Heart left ventricle (tissue), 16 donors: ENCODE results near the gene ADGRD1. TPM values are rescaled to one million over a fixed set of nuclear protein-coding genes. Genes with fewer than 3 reads are reported as not detected.

Experiments used
- ATAC-seq, 4 donors: fragments of 200-7000 bp; cut with Tn5 transposase; one replicate each; pipeline ENCODE4 v1.9.1; 2020 to 2022; ENCODE audit warnings: moderate library complexity in 4 of 4, mild to moderate bottlenecking in 3 of 4, moderate number of reproducible peaks in 1 of 4
- DNase-seq, 5 donors: peaks; one replicate each; pipeline ENCODE4 v3.0.0-alpha.2; 2020
- H3K27ac ChIP-seq, 12 donors: fragments of 200-600 bp; sonication (generic) in 4 of 12; one replicate each; pipeline versions ENCODE4 v1.5.0 to v1.8.0; 2016 to 2022; ENCODE audit warnings: mild to moderate bottlenecking in 2 of 12
- H3K27me3 ChIP-seq, 9 donors: fragments of 200-600 bp; sonication (generic) in 2 of 9; one replicate each; pipeline versions ENCODE4 v1.5.1 to v1.8.0; 2016 to 2022; ENCODE audit warnings: mild to moderate bottlenecking in 3 of 9
- H3K36me3 ChIP-seq, 9 donors: fragments of 200-600 bp; sonication (generic) in 2 of 9; one replicate each; pipeline versions ENCODE4 v1.5.0 to v1.8.0; 2018 to 2022; ENCODE audit warnings: mild to moderate bottlenecking in 2 of 9
- H3K4me1 ChIP-seq, 12 donors: fragments of 200-600 bp; sonication (generic) in 4 of 12; one replicate each; pipeline versions ENCODE4 v1.5.0 to v1.8.0; 2016 to 2022; ENCODE audit warnings: mild to moderate bottlenecking in 3 of 12
- H3K4me3 ChIP-seq, 12 donors: fragments of 200-600 bp; sonication (generic) in 4 of 12; one replicate each; pipeline versions ENCODE4 v1.5.0 to v1.8.0; 2017 to 2022; ENCODE audit warnings: mild to moderate bottlenecking in 9 of 12, moderate library complexity in 4 of 12
- H3K9me3 ChIP-seq, 12 donors: fragments of 200-600 bp; sonication (generic) in 4 of 12; one replicate each; pipeline versions ENCODE4 v1.5.0 to v1.8.0; 2016 to 2022; ENCODE audit warnings: mild to moderate bottlenecking in 1 of 12
- POLR2A ChIP-seq, 2 donors: fragments of 450-650 bp; IDR thresholded peaks; one replicate each; pipeline ENCODE4 v1.6.1; 2017; ENCODE audit warnings: antibody characterized with exemption in 2 of 2, mild to moderate bottlenecking in 2 of 2, moderate library complexity in 2 of 2
- WGBS, 4 donors: extraction: QIAGEN DNeasy Blood & Tissue Kit in 2 of 4; methylation state at CpG; one replicate each; pipeline versions ENCODE4 v1.1.5 to v1.1.7; 2013 to 2018; 5-methylcytosine and 5-hydroxymethylcytosine counted together
- intact Hi-C, 10 donors: fragments of 100-400 bp; cut with DNase I; formaldehyde crosslinking; loops; one replicate each; pipeline versions ENCODE4 v1.11.1 to v1.14.2; 2022
- polyA plus RNA-seq, 2 donors: library from polyadenylated mRNA; stranded (reverse); fragments of 200-250 nt; gene quantifications; one replicate each; pipeline ENCODE4 v1.2.3, GENCODE V29; 2013
- total RNA-seq, 9 donors: library from RNA; depleted of rRNA in 2 of 9; stranded (reverse); fragments of >200 nt in 2 of 9; fragmentation: NEBNext Ultra II Directional in 3 of 9; extraction: Animal tissue kit (Norgen Biotek cat#: 25700) in 3 of 9; gene quantifications; one replicate each; pipeline versions ENCODE4 v1.1.0 to v1.2.4, GENCODE V29; 2016 to 2023
- TF ChIP-seq, protein P1 (sequence below), 12 donors: fragments of 200-600 bp; sonication (generic) in 4 of 12; IDR thresholded peaks; one replicate each; pipeline versions ENCODE4 v1.5.0 to v1.8.0; 2018 to 2022; ENCODE audit warnings: antibody characterized with exemption in 12 of 12, mild to moderate bottlenecking in 5 of 12
- donor health status: ischemic (EF 13 %, LVEDD 7.1; RV severe dilation, severe dysfunction).
- donor health status: healthy with polysubstance abuse.
- donor health status: DM: no; HTN: yes; CAD: no.
- donor health status: DM: no; HTN: no; CAD: no.
- donor health status: ischemic (EF 25% LVEDD 6.9; RV normal size, moderate dysfunction).
- donor health status: ischemic (EF 25% LVEDD 5.7; RV mildly dilated, moderate dysfunction).
- donor health status: healthy.
- donor health status: DM: yes; HTN: yes; CAD: no.
- donor health status: ischemic (EF 35%, LVEDD 5.7; RV mildly dilated, moderate dysfunction).
- donor health status: nonischemic (EF 11% LVEDD 7.7; RV severe dilation, severe dysfunction).
- donor health status: DM: yes; HTN: yes; CAD: no.
- donor health status: PGD.
- donor health status: ischemic (EF 29% LVEDD 5.4; RV normal size, mild dysfunction).
- donor health status: nonischemic (EF 23%, LVEDD 6.1; RV moderate dilation, normal function).

Gene ADGRD1
- total and polyA plus RNA-seq, 11 donors: 22.7 to 109 (median 66.3) TPM

DNA sequence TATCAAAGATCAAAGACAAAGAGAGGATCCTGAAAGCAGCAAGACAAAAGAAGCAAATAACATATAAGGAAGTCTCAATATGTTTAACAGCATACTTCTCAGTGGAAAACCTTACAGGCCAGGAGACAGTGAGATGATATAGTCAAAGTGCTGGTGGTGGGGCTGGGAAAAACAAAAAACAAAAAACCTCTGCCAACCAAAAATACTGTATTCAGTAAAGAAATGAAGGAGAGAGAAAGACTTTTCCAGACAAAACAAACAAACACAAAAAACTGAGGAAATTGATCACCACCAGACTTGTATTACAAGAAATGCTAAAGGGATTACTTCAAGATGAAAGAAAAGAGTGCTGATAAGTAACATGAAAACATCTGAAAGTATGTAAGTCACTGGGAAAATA lies 221.2 kb downstream of the ADGRD1 start:
- Histone ChIP-seq H3K4me3 (no peak overlapping the region), H3K27me3 (no peaks in the 10 kb centered on the region), H3K9me3 (peaks cover 0 to 34% (median 10%) of the 10 kb centered on the region in 12 donors), H3K4me1 (no peaks in the 10 kb centered on the region), H3K27ac (no peak overlapping the region), H3K36me3 (no peaks in the 10 kb centered on the region)
- TF ChIP-seq, protein P1, sequence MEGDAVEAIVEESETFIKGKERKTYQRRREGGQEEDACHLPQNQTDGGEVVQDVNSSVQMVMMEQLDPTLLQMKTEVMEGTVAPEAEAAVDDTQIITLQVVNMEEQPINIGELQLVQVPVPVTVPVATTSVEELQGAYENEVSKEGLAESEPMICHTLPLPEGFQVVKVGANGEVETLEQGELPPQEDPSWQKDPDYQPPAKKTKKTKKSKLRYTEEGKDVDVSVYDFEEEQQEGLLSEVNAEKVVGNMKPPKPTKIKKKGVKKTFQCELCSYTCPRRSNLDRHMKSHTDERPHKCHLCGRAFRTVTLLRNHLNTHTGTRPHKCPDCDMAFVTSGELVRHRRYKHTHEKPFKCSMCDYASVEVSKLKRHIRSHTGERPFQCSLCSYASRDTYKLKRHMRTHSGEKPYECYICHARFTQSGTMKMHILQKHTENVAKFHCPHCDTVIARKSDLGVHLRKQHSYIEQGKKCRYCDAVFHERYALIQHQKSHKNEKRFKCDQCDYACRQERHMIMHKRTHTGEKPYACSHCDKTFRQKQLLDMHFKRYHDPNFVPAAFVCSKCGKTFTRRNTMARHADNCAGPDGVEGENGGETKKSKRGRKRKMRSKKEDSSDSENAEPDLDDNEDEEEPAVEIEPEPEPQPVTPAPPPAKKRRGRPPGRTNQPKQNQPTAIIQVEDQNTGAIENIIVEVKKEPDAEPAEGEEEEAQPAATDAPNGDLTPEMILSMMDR (IDR thresholded peaks at IDR 0.05): no peak
- TF ChIP-seq POLR2A (IDR thresholded peaks at IDR 0.05): no peak
- DNase-seq (no peak), ATAC-seq (no peak)
- intact Hi-C loops: no loop called here

DNA sequence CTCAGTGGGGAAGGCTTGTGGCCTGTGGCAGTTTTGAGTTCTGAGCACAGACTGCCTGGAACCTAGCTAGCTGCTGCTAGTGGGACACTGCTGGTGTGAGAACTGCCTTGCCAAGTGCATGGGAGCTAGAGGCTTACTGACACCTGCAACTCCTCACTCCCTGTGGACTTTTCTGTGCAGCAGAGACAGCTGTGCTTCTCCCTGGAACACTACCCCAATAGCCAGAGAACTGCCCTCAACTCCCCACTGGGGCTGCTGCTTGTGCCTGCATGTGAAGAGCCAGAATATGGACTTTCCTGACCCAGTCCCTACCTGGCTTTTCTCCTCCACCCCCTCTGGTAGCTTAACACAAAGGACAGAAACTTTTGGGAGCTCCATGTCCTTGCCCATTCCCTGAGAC lies 222.6 kb downstream of the ADGRD1 start:
- no peaks in the 10 kb centered on the region for H3K27me3 ChIP-seq
- H3K9me3 ChIP-seq: peaks cover 0 to 34% (median 10%) of the 10 kb centered on the region in 12 donors
- intact Hi-C loops: no loop called here
- no peak for ATAC-seq
- TF ChIP-seq, protein P1 (IDR thresholded peaks at IDR 0.05): no peak
- no peak for TF ChIP-seq POLR2A (IDR thresholded peaks at IDR 0.05)
- H3K36me3 ChIP-seq: no peaks in the 10 kb centered on the region
- H3K27ac ChIP-seq: no peak overlapping the region
- H3K4me1 ChIP-seq: no peaks in the 10 kb centered on the region
- no peak overlapping the region for H3K4me3 ChIP-seq
- DNase-seq: no peak

DNA sequence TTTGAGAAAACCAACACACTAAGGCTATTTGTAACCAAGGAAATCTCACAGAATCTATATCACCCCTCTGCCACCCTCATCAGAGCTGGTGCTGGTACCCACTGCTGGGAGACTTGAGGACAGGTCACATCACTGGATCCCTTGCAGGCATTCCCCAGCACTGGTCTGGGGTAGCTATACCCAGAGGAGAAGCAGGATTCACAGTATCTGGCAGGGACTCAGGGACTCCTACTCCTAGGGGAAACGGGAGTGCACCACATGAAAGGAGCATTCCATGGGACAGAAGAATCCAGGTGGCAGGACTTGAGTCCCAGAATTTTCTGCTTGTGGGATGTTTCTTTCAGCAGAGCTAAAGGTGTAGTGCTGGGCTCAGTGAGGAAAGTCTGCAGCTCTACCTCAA lies 223.2 kb downstream of the ADGRD1 start:
- H3K4me3 ChIP-seq: no peak overlapping the region
- no peaks in the 10 kb centered on the region for H3K4me1 ChIP-seq
- TF ChIP-seq, protein P1 (IDR thresholded peaks at IDR 0.05): no peak
- no peak for TF ChIP-seq POLR2A (IDR thresholded peaks at IDR 0.05)
- H3K27ac ChIP-seq: no peak overlapping the region
- no peak for ATAC-seq
- DNase-seq: no peak
- no peaks in the 10 kb centered on the region for H3K27me3 ChIP-seq
- 67 to 90% (median 72%) methylated on average over 1 of the region's 1 CpG for WGBS, 4 donors
- H3K36me3 ChIP-seq: no peaks in the 10 kb centered on the region
- intact Hi-C loops: no loop called here
- peaks cover 0 to 34% (median 10%) of the 10 kb centered on the region in 12 donors for H3K9me3 ChIP-seq

DNA sequence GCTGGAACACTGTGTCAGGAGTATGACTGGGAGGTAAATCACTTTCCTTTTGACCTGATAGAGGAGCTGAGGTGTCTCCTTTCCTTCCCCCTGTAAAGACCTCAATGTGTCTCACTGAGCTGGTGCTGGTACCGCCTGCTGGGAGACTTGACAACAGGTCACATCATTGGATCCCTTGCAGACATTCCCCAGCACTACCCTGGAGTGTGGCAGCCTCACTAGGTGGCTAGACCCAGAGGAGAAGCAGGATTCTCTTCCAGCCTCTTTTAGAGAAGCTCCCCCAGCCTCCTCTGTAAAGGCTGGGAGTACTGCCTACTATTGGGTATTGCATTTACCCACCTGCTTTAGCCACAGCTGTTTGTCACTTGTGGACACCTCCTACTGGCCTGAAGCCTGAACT lies 223.9 kb downstream of the ADGRD1 start:
- ATAC-seq (no peak), DNase-seq (no peak)
- Histone ChIP-seq H3K9me3 (peaks cover 0 to 34% (median 10%) of the 10 kb centered on the region in 12 donors), H3K36me3 (no peaks in the 10 kb centered on the region), H3K27me3 (no peaks in the 10 kb centered on the region), H3K27ac (no peak overlapping the region), H3K4me3 (no peak overlapping the region), H3K4me1 (no peaks in the 10 kb centered on the region)
- intact Hi-C loops: no loop called here
- no peak for TF ChIP-seq POLR2A (IDR thresholded peaks at IDR 0.05)
- TF ChIP-seq, protein P1 (IDR thresholded peaks at IDR 0.05): no peak
- WGBS, 4 donors: 78 to 100% (median 86%) methylated on average over 1 of the region's 1 CpG
